GM23248 (cell line): Measurements from ENCODE around the gene NAT8L. TPM values are rescaled to one million over a fixed set of nuclear protein-coding genes. Genes with fewer than 3 reads are reported as not detected.

Experiments
- DNase-seq: peaks from one replicate; pipeline ENCODE4 v3.0.0-alpha.2; 2015
- H2AFZ ChIP-seq: fragments of 200-600 bp; sonication (generic); 2 replicates; pipeline ENCODE4 v1.6.1; 2016; ENCODE audit warnings: antibody characterized with exemption
- H3F3A ChIP-seq: fragments of 200-600 bp; sonication (generic); 2 replicates; pipeline ENCODE4 v1.6.1; 2016; ENCODE audit warnings: mild to moderate bottlenecking, antibody characterized with exemption, mixed run types; ENCODE audit not compliant: insufficient read depth
- H3K27ac ChIP-seq: fragments of 200-600 bp; sonication (generic); 2 replicates; pipeline ENCODE4 v1.5.1; 2016; ENCODE audit warnings: mild to moderate bottlenecking
- H3K27me3 ChIP-seq: fragments of 200-600 bp; sonication (generic); replicated peaks from 2 replicates; pipeline ENCODE4 v1.6.1; 2016; ENCODE audit warnings: mild to moderate bottlenecking; ENCODE audit not compliant: insufficient read depth
- H3K36me3 ChIP-seq: fragments of 200-600 bp; sonication (generic); 2 replicates; pipeline ENCODE4 v1.6.1; 2016; ENCODE audit warnings: low read depth, mild to moderate bottlenecking
- H3K4me1 ChIP-seq: fragments of 200-600 bp; sonication (generic); 2 replicates; pipeline ENCODE4 v1.6.1; 2016; ENCODE audit warnings: mild to moderate bottlenecking; ENCODE audit not compliant: insufficient read depth
- H3K4me2 ChIP-seq: fragments of 200-600 bp; sonication (generic); one replicate; pipeline ENCODE4 v1.6.1; 2016; ENCODE audit warnings: mild to moderate bottlenecking; ENCODE audit not compliant: unreplicated experiment
- H3K4me3 ChIP-seq: fragments of 200-600 bp; sonication (generic); 2 replicates; pipeline ENCODE4 v1.5.1; 2016; ENCODE audit warnings: mild to moderate bottlenecking
- H3K79me2 ChIP-seq: fragments of 200-600 bp; sonication (generic); 2 replicates; pipeline ENCODE4 v1.6.1; 2016; ENCODE audit warnings: mild to moderate bottlenecking; ENCODE audit not compliant: insufficient read depth
- H3K9ac ChIP-seq: fragments of 200-600 bp; sonication (generic); 2 replicates; pipeline ENCODE4 v1.6.1; 2016; ENCODE audit warnings: mild to moderate bottlenecking
- H3K9me2 ChIP-seq: fragments of 200-600 bp; sonication (generic); 2 replicates; pipeline ENCODE4 v1.6.1; 2016; ENCODE audit warnings: mixed run types, mild to moderate bottlenecking, moderate library complexity; ENCODE audit not compliant: insufficient read depth
- H3K9me3 ChIP-seq: fragments of 200-600 bp; sonication (generic); one replicate; pipeline ENCODE4 v1.6.1; 2017; ENCODE audit warnings: low read depth
- H4K20me1 ChIP-seq: fragments of 200-600 bp; sonication (generic); 2 replicates; pipeline ENCODE4 v1.6.0; 2016; ENCODE audit not compliant: insufficient read depth
- EZH2 ChIP-seq: fragments of 200-600 bp; sonication (generic); IDR thresholded peaks from 2 replicates; pipeline ENCODE4 v1.6.1; 2018; ENCODE audit warnings: antibody characterized with exemption, mild to moderate bottlenecking; ENCODE audit not compliant: insufficient read depth, poor library complexity, severe bottlenecking
- EZH2phosphoT487 ChIP-seq: fragments of 200-600 bp; sonication (generic); IDR thresholded peaks from 2 replicates; pipeline ENCODE4 v1.6.1; 2018; ENCODE audit warnings: antibody characterized with exemption, moderate library complexity, mild to moderate bottlenecking, low read depth; ENCODE audit not compliant: insufficient read depth
- WGBS, 2 experiments: methylation state at CpG; one replicate each; pipeline ENCODE4 v1.1.6; 2015 to 2017; ENCODE audit warnings: low lambda C conversion rate in 2 of 2, low coverage in 1 of 2; ENCODE audit errors: missing lambda C conversion rate in 2 of 2; 5-methylcytosine and 5-hydroxymethylcytosine counted together
- in situ Hi-C: fragments of 300-500 bp; cut with MboI; formaldehyde crosslinking; loops from 2 replicates; pipeline ENCODE4 v1.15.0; 2020
- polyA plus RNA-seq: library from polyadenylated mRNA; unstranded; fragments of >200 nt; fragmentation: Nextera tagmentation; extraction: Ambion mirVana; gene quantifications from 2 replicates; pipeline ENCODE4 v1.2.1, GENCODE V29; 2016
- total RNA-seq: library from RNA; depleted of rRNA; stranded (reverse); fragments of >200 nt; shearing (Covaris generic); gene quantifications from 2 replicates; pipeline ENCODE4 v1.2.3, GENCODE V29; 2014

The NAT8L gene
- total and polyA plus RNA-seq, 2 experiments from 2014 or later = 0.03 TPM; not detected in 1

DNA sequence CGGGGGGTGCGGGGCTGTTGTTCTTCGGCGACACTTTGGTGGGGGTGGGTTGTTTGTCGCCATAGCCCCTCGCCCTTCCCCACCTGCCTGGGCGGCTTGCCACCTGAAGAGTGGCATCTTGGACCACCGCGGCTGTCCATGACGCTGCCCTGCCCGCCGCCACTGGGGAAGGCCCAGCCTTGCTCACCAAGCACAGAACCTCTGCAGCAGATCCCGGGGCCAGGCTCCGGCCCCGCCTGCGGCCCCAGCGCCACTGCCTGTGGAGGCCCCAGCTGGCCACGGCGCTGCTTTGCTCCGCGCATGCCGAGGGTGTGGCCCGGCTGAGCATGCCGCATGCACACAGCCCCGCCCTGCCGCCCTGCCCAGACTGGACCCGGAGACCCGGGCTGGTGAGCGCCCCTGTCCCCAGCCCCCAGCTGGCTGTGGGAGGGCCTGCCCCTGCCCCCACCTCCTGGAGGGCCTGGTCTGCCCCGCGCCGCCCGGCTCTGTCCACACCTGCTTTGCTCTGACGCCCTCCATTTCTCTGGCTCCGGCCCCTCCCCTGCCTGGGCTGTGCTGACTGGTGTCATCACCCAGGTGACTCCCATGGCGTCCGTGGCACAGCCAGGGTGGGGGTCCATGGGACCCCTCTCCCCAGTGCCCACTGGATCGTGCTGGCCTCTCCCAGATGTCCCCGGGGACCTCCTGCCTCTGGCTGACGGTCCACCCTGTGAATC is 5.3 kb downstream of the NAT8L start:
- Histone ChIP-seq H3K79me2 (no peaks in the 10 kb centered on the region), H3K27me3 (peaks cover 6% of the 10 kb centered on the region), H3K27ac (no peak overlapping the region), H3K4me3 (no peak overlapping the region), H3K9me3 (no peaks in the 10 kb centered on the region), H3K4me2 (no peak overlapping the region), H2AFZ (no peak overlapping the region), H3K9ac (no peak overlapping the region), H3K9me2 (no peaks in the 10 kb centered on the region), H3K4me1 (no peaks in the 10 kb centered on the region), H3F3A (no peaks in the 10 kb centered on the region), H4K20me1 (no peaks in the 10 kb centered on the region; the same call in 1 of the 2 replicates), H3K36me3 (no peaks in the 10 kb centered on the region)
- WGBS, 2 experiments = 70 to 85% methylated on average over 27 to 31 of the region's 40 CpGs
- no peak for DNase-seq
- no peak for TF ChIP-seq EZH2
- in situ Hi-C loops = no loop called here

DNA sequence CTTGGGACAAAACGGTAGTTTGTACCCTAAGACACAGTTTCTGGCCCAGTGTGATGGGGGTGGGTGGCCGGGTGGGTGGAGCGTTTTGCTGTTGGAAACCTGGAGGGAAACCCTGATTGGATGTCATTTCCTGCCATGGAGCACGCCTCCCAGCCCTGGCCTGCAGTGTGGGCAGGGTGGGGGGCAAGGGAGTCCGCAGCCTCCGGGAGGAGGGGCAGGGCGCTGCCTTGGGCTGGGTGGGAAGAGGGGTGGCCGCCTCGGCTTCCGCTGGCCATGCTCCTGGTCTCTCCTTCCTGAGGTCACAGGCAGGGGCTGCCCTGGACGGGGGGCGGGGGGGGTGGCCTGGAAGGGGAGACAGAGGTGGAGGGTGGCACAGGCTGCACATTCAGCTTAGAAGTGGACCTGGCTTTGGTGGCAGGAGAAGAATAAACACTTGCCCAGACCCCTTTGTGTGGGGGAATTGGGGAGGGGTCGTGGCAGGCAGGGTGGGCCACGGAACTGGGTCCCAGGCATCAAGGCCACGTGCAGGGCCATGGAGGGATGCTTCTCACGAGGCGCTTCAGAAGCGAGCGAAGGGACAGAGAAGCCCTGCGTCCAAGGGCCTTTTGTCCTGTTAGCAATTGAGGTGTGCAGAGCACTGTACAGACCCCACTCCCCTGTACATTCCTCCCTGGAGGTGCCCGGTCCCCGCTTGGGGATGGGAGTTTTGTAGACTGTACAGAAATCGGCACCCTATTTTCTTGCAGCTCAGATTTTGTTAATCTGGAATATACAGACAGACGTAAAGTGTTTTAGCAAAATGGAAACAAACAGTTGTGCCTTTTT is 6.2 kb downstream of the NAT8L start:
- H4K20me1 ChIP-seq = no peaks in the 10 kb centered on the region; the same call in 1 of the 2 replicates
- H3K27ac ChIP-seq = no peak overlapping the region
- no peaks in the 10 kb centered on the region for H3F3A ChIP-seq
- in situ Hi-C loops = no loop called here
- no peak overlapping the region for H2AFZ ChIP-seq
- no peak overlapping the region for H3K4me2 ChIP-seq
- peaks cover under 1% of the 10 kb centered on the region for H3K27me3 ChIP-seq
- no peak for DNase-seq
- WGBS, 2 experiments = 60 to 65% methylated on average over 16 to 21 of the region's 24 CpGs
- TF ChIP-seq EZH2phosphoT487 (no peak), EZH2 (no peak)
- no peak overlapping the region for H3K9ac ChIP-seq
- no peaks in the 10 kb centered on the region for H3K79me2 ChIP-seq
- H3K9me3 ChIP-seq = no peaks in the 10 kb centered on the region
- H3K4me1 ChIP-seq = no peaks in the 10 kb centered on the region
- H3K36me3 ChIP-seq = no peaks in the 10 kb centered on the region
- no peak overlapping the region for H3K4me3 ChIP-seq
- H3K9me2 ChIP-seq = no peaks in the 10 kb centered on the region

DNA sequence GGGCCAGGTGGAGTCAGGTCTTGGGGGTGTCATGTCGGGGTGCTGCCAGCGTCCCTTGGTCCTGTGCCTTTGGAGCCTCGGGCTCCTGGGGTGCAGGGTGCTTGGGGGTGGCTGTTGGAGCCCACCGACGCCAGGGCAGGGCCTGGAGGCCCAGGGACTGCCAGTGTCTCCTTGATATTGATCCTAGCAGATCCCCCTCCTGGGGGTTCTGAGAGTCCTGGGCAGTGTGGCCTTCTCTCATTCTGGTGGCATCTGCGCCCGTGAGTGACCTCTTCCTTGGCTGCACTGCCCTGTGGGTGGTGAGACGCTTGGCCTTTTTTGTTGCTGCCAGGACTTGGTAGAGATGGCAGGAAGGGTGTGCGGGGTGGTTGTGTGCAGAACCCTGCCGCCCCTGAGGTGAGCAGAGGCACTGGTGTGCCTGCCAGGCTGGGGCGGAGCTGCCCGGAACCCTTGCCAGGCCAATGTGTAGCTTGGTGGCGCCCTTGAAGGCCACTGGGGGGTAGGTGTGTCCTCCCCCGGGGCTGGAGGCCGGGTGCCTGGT is 7.0 kb downstream of the NAT8L start:
- Histone ChIP-seq H3K36me3 (no peaks in the 10 kb centered on the region), H3K4me1 (no peaks in the 10 kb centered on the region), H3K9me3 (no peaks in the 10 kb centered on the region), H3K9me2 (no peaks in the 10 kb centered on the region), H3K9ac (no peak overlapping the region), H3K4me2 (no peak overlapping the region), H3K4me3 (no peak overlapping the region), H4K20me1 (no peaks in the 10 kb centered on the region; the same call in 1 of the 2 replicates), H3K27me3 (no peaks in the 10 kb centered on the region), H3K79me2 (no peaks in the 10 kb centered on the region), H2AFZ (no peak overlapping the region), H3F3A (no peaks in the 10 kb centered on the region), H3K27ac (no peak overlapping the region)
- no peak for DNase-seq
- in situ Hi-C loops = no loop called here
- 70 to 73% methylated on average over 12 to 15 of the region's 15 CpGs for WGBS, 2 experiments
- TF ChIP-seq EZH2 (no peak), EZH2phosphoT487 (no peak)

DNA sequence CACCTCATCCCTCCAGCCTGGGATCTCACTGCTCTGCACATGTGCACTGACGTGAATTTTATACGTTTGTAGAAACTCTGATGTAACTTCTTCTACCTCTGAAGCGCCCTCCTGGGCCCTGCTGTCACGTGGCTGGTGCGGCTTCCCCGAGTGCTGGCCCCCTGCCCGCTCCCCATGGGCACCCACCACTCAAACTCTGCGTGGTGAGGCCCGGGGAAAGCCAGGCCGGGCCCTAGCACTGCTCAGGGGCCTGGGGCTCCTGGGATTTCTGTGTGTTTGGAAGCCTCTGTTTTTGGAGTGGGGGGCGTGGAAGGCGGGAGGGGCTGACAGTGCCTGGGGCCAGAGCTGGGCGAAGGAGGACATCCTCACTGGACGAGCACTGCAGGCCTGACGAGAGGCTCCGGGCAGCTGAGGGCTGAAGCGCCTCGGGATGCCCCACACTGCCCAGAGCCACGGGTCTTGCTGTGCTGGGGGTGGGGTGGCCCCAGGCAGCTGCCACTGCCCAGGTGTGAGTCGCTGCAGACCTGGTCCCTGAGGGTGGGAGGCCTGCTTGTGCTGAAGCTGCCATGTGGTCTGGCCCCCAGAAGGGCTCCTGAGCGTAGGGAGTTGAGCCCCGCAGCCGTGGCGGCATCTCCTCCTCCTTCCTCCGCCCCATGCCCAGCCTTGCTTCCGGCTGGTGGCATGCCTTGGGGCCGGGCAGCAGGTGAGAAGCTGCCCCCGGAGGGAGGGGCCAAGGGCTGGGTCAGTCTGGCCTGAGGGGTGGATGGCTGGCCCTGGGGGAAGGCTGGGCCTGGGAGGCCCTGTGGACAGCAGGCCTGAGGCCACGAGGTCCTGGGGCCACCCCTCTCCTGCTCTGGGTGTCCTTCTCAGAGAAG is 7.7 kb downstream of the NAT8L start:
- Histone ChIP-seq H3K9me2 (no peaks in the 10 kb centered on the region), H3K9me3 (no peaks in the 10 kb centered on the region), H3K9ac (no peak overlapping the region), H4K20me1 (no peaks in the 10 kb centered on the region; the same call in 1 of the 2 replicates), H3K27ac (no peak overlapping the region), H3K79me2 (no peaks in the 10 kb centered on the region), H2AFZ (no peak overlapping the region), H3K4me1 (no peaks in the 10 kb centered on the region), H3K4me3 (no peak overlapping the region), H3K4me2 (no peak overlapping the region), H3F3A (no peaks in the 10 kb centered on the region), H3K27me3 (no peaks in the 10 kb centered on the region), H3K36me3 (no peaks in the 10 kb centered on the region)
- in situ Hi-C loops = no loop called here
- no peak for DNase-seq
- no peak for TF ChIP-seq EZH2phosphoT487
- TF ChIP-seq EZH2 = no peak
- 61 to 62% methylated on average over 26 to 29 of the region's 29 CpGs for WGBS, 2 experiments
